OCI-M1 (cell line): Measurements from ENCODE around the gene CLINT1.

ENCODE experiments used
- DNase-seq: peaks from one replicate; lab custom pipeline; 2025; lab: John Stamatoyannopoulos, UW

Gene CLINT1

GRCh38 chr5:157758706-157759105 is 100.2 kb downstream of the CLINT1 start:
- no peak for DNase-seq

- DNase-seq, result no peak
Observed at GRCh38 chr5:157756122-157756521, 102.8 kb downstream of the CLINT1 start.

GRCh38 chr5:157750320-157750719 is 108.6 kb downstream of the CLINT1 start:
- no peak for DNase-seq

- no peak for DNase-seq
Observed at GRCh38 chr5:157749462-157749799, 109.5 kb downstream of the CLINT1 start.

DNA sequence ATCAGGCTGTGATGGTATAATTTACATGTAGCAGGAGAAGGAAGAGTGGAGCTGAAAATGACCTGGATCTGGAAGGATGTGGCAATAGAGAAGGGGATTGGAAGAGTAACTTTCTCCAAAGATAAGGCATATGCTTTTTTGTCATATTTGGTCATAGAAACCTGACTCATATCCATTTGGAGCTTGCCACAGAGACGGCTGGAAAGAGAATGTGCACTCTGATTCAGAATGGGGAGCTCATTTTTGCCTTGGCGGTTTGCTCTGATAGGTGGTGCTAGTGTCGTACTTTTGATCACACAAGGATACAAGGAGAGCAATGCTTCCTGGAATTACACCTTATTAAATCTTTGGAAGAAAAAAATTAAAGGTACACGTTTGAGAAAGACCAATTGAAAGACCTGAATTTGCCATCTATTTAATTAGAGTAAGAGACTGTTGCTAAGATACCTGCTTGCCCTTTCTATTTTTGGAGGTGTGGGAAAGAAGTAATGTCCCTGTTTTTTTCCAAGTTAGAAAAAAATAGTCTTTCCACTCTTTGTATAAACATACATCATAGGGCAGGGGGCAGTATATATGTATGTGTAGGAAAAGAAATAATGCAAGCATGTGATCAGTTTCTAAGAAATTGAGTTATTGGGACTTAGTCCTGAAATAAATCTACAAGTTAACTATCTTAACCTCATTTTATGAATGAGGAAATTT is 110.0 kb downstream of the CLINT1 start:
- no peak for DNase-seq

DNA sequence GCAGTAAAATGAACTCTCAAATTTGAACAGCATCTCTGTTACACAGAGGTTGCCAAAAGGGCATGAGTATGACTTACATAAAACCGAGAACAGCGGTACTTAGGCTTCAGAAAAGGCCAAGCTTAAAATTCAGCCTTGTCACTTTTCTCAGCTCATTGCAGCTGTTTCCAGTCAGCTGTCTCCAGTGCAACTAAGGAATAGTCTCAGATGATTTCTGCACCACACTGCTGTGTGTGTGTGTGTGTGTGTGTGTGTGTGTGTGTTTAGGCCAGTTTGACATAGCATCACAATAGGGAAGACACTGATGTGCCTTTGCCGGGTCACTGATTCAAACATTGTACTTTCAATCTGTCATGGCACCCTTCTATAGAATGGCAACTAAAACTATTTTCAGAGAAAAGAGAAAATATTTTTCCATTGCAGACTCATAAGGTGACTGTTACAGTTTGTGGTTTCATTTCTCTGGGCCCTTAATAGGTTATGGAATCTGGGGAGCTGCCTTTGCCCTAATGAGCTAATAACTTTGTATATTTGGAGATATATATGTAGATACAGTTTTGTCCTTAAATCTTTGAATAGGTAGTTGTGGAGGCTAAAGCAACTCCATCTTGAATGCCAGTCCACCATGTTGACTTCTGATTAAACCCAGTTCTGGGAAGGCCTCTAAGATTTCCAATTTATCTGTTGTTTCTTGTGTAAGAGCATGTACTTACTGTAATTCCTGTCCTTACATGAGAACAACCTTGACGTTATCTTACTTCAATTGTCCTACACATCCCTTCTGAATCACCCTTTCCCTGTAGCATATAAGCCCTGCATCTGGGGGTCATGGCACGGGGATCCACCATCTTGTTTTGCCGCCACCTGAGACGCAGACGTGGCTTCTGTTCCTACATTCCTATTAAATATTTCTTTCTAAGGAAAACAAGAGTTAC is 110.9 kb downstream of the CLINT1 start:
- DNase-seq, result peak; percentile 9

GRCh38 chr5:157747173-157747740 is 111.7 kb downstream of the CLINT1 start:
- DNase-seq, result no peak

DNA sequence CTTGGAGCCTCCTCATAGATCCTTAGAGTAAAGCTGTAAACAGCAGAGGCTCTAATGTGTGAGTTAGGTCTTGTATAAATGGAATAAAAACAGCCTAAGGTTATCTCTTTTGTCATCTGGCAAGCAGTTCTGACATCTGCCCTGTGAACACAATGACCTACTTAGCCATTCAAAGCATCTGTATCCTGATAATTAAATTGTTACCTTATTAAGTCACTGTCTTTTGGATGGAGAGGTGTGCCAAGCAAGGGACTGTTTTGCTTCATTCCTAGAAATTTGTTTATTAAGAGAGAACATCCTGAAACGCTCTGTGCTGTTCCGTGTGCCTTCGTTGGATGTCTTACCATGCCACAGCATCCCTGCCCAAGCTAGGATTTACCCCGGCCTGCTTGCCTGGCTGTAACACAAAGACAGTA is 113.9 kb downstream of the CLINT1 start:
- no peak for DNase-seq

GRCh38 chr5:157744051-157745011 is 114.6 kb downstream of the CLINT1 start:
- peak; percentile 73 for DNase-seq

DNA sequence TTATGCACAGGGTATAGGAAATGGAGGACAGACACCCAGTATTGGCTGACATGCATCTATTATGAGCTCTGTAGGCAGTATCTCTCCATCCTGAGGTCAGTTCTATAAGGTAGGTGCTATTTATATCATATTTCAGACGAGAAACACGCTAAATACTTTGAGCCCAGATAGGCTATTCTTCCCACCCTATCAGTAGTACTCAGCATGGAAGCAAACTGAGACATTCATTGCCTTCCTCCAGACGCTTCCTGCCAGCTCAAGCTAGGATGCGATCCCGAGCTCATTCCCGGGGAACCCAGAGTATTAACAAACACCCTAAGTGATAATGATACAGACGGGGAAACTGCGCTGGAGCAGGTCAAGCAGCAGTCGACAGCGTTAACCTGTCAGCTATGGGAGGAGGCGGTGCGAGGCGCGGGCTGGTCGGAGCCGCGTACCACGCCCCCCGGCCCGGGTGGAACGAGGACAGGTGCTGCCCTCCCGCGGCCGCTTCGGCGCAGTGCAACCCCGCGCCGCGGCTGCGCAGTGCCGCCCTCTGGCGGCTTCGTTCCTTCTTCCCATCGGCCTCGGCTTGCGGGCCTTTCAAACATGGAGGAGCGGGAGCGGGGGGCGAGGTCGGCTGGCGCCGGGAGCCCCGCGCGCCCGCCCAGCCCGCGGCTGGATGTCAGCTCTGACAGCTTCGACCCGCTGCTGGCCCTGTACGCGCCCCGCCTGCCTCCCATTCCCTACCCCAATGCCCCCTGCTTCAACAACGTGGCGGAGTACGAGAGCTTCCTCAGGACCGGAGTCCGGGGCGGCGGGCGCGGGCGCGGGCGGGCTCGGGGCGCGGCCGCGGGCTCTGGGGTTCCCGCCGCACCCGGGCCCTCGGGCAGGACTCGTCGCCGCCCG is 115.5 kb downstream of the CLINT1 start, which contains the start of gene LSM11:
Gene LSM11, plus strand, starts transcription at position 550 of the 888 bp plus-strand sequence. Its CDS starts 39 bp downstream, at position 589.
- DNase-seq, result peak; percentile 91

GRCh38 chr5:157741131-157741530 is 117.8 kb downstream of the CLINT1 start:
- DNase-seq, result no peak

DNA sequence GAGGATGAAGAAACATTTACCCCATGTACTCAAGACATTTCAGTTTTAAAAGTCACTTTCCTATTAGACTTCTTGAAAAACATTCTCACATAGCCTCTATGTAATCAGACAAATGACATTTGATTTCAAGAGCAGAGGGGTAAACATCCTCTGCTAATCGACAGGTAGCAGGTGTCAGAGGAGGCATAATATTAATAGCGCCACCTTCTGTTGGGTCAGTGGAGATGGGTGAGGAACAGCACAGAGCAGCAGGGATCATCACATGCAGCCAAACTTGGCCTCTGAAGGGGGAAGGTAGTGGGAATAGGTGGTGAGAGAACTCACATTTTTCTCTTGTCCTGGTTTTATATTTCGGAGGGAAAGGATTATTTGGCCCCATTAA is 118.7 kb downstream of the CLINT1 start:
- peak; percentile 15 for DNase-seq

DNA sequence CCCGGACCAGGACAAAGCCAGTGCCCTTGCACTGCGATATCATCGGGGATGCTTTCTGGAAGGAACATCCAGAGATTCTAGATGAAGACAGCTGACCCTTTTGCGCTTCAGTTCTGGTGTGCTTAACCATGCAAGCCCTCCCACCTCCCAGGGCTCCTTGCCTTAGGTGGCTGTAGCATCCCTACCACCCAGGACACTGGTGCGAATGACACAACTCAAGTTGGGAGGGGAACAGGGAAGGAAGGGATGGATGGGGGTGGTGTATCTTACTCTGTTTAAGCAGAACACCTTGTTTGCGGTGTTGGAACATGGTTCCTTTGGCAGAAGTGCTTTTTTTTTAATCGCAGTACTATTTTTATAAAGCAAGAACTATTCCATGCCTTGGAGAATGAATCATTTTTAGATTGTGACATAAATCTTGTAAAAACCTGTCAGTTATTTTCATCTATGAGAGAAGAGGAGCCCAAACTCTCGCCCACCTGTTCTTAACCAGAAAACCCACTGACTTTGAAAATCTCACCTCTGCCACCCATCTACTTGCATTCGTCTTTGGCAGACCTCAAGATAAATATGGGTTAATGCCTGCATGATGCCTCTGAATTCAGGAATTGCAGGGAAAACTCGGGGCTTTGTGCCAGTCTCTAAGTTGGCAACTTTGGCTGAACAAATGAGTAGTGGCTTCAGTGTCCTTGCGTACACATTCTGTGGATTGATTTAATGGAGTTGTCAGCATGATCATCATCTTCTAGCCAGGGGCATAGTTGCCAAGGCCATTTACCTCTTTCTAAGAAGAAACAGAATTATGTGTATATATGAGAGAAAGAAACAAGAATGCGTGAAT is 119.3 kb downstream of the CLINT1 start:
- DNase-seq, result no peak

GRCh38 chr5:157735991-157736390 is 123.0 kb downstream of the CLINT1 start:
- no peak for DNase-seq
